ENCODE measurements around the gene PPP1R14B. TPM values are rescaled to one million over a fixed set of nuclear protein-coding genes. Genes with fewer than 3 reads are reported as not detected.

The PPP1R14B gene
- total and polyA plus RNA-seq, 2 of the 13 experiments (the other 11 are each of a cell fraction or from before 2014, with no cell fraction given) = 110 to 148 TPM

DNA sequence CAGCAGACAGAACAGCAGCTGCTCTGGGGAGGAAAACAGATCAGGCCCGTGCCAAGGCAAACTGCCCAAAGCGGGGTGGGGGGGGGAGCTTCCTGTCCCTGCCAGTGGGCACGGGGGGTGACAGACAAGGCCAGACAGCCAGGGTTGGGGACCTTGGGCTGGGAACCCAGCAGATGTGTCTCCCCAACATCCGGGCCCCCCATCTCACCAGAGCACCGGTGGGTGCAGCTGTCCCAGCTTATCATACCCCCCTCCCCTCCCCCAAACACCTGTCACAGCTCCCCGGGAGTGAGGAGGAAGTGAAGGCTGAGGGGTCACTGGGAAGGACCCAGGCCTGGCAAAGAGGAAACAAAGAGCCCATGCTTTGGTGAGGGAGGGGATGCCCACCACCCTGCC is 1.3 kb downstream of the PPP1R14B start (continued):
- TF ChIP-seq, protein P1, sequence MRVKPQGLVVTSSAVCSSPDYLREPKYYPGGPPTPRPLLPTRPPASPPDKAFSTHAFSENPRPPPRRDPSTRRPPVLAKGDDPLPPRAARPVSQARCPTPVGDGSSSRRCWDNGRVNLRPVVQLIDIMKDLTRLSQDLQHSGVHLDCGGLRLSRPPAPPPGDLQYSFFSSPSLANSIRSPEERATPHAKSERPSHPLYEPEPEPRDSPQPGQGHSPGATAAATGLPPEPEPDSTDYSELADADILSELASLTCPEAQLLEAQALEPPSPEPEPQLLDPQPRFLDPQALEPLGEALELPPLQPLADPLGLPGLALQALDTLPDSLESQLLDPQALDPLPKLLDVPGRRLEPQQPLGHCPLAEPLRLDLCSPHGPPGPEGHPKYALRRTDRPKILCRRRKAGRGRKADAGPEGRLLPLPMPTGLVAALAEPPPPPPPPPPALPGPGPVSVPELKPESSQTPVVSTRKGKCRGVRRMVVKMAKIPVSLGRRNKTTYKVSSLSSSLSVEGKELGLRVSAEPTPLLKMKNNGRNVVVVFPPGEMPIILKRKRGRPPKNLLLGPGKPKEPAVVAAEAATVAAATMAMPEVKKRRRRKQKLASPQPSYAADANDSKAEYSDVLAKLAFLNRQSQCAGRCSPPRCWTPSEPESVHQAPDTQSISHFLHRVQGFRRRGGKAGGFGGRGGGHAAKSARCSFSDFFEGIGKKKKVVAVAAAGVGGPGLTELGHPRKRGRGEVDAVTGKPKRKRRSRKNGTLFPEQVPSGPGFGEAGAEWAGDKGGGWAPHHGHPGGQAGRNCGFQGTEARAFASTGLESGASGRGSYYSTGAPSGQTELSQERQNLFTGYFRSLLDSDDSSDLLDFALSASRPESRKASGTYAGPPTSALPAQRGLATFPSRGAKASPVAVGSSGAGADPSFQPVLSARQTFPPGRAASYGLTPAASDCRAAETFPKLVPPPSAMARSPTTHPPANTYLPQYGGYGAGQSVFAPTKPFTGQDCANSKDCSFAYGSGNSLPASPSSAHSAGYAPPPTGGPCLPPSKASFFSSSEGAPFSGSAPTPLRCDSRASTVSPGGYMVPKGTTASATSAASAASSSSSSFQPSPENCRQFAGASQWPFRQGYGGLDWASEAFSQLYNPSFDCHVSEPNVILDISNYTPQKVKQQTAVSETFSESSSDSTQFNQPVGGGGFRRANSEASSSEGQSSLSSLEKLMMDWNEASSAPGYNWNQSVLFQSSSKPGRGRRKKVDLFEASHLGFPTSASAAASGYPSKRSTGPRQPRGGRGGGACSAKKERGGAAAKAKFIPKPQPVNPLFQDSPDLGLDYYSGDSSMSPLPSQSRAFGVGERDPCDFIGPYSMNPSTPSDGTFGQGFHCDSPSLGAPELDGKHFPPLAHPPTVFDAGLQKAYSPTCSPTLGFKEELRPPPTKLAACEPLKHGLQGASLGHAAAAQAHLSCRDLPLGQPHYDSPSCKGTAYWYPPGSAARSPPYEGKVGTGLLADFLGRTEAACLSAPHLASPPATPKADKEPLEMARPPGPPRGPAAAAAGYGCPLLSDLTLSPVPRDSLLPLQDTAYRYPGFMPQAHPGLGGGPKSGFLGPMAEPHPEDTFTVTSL (CRISPR knock-in tag; IDR thresholded peaks at IDR 0.05; ENCODE audit: borderline replicate concordance) = 0 out of 2 replicates have a peak, but pooled peaks have one; percentile 18
- TF ChIP-seq, protein P2, sequence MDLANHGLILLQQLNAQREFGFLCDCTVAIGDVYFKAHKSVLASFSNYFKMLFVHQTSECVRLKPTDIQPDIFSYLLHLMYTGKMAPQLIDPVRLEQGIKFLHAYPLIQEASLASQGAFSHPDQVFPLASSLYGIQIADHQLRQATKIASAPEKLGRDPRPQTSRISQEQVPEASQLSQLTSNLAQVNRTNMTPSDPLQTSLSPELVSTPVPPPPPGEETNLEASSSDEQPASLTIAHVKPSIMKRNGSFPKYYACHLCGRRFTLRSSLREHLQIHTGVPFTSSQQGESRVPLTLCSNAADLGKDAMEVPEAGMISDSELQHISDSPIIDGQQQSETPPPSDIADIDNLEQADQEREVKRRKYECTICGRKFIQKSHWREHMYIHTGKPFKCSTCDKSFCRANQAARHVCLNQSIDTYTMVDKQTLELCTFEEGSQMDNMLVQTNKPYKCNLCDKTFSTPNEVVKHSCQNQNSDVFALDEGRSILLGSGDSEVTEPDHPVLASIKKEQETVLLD (CRISPR knock-in tag; IDR thresholded peaks at IDR 0.05; ENCODE audit: low read depth) = 0 out of 2 replicates have a peak, but pooled peaks have one; percentile 23
- no peak for TF ChIP-seq KLF15 (CRISPR knock-in tag; IDR thresholded peaks at IDR 0.05; ENCODE audit: borderline replicate concordance)
- TF ChIP-seq, protein P3, sequence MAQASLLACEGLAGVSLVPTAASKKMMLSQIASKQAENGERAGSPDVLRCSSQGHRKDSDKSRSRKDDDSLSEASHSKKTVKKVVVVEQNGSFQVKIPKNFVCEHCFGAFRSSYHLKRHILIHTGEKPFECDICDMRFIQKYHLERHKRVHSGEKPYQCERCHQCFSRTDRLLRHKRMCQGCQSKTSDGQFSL (CRISPR knock-in tag; IDR thresholded peaks at IDR 0.05) = peak; percentile 49; the same call in 1 of the 2 replicates
- no peak for TF ChIP-seq ZNF570 (CRISPR knock-in tag; IDR thresholded peaks at IDR 0.05; ENCODE audit: borderline replicate concordance)
- TF ChIP-seq JUN (CRISPR knock-in tag; IDR thresholded peaks at IDR 0.05) = no peak
- TF ChIP-seq PHB2 (IDR thresholded peaks at IDR 0.05; ENCODE audit: partially characterized antibody) = no peak
- TF ChIP-seq, protein P4, sequence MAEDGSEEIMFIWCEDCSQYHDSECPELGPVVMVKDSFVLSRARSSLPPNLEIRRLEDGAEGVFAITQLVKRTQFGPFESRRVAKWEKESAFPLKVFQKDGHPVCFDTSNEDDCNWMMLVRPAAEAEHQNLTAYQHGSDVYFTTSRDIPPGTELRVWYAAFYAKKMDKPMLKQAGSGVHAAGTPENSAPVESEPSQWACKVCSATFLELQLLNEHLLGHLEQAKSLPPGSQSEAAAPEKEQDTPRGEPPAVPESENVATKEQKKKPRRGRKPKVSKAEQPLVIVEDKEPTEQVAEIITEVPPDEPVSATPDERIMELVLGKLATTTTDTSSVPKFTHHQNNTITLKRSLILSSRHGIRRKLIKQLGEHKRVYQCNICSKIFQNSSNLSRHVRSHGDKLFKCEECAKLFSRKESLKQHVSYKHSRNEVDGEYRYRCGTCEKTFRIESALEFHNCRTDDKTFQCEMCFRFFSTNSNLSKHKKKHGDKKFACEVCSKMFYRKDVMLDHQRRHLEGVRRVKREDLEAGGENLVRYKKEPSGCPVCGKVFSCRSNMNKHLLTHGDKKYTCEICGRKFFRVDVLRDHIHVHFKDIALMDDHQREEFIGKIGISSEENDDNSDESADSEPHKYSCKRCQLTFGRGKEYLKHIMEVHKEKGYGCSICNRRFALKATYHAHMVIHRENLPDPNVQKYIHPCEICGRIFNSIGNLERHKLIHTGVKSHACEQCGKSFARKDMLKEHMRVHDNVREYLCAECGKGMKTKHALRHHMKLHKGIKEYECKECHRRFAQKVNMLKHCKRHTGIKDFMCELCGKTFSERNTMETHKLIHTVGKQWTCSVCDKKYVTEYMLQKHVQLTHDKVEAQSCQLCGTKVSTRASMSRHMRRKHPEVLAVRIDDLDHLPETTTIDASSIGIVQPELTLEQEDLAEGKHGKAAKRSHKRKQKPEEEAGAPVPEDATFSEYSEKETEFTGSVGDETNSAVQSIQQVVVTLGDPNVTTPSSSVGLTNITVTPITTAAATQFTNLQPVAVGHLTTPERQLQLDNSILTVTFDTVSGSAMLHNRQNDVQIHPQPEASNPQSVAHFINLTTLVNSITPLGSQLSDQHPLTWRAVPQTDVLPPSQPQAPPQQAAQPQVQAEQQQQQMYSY (CRISPR knock-in tag; IDR thresholded peaks at IDR 0.05) = no peak
- 0 out of 2 replicates have a peak, but pooled peaks have one; percentile 2 for TF ChIP-seq ZNF773 (CRISPR knock-in tag; IDR thresholded peaks at IDR 0.05; ENCODE audit: borderline replicate concordance)
- no peak for TF ChIP-seq CAMTA2 (CRISPR knock-in tag; IDR thresholded peaks at IDR 0.05; ENCODE audit: borderline replicate concordance)
- TF ChIP-seq FOXP1 (IDR thresholded peaks at IDR 0.05) = no peak
- TF ChIP-seq FOXP1 (CRISPR knock-in tag; IDR thresholded peaks at IDR 0.05) = no peak
- 0 out of 2 replicates have a peak, but pooled peaks have one; percentile 49 for TF ChIP-seq ZC3H13 (CRISPR knock-in tag; IDR thresholded peaks at IDR 0.05)

Data from HepG2 (cell line).